HCT116 (cell line): ENCODE data around the gene PIM3. TPM values are rescaled to one million over a fixed set of nuclear protein-coding genes. Genes with fewer than 3 reads are reported as not detected.

Source experiments
- ATAC-seq: fragments of 200-7000 bp; cut with Tn5 transposase; 2 replicates; pipeline ENCODE4 v1.9.1; 2020; ENCODE audit warnings: mild to moderate bottlenecking, moderate library complexity
- BruUV-seq: library from RNA; stranded (reverse); fragments of 400-500 nt; replicated peaks from 2 replicates; lab custom pipeline; 2021; lab: Mats Ljungman, UMichigan
- CTCF ChIA-PET: fragments of 300-600 bp; sonication (Branson Sonifier 250); formaldehyde crosslinking; loops from one replicate; lab custom pipeline; 2021; ENCODE audit warnings: antibody characterized with exemption; lab: Charles Lee
- POLR2A ChIA-PET: fragments of 300-600, 350-600 bp; sonication (Branson Sonifier 250); formaldehyde crosslinking; loops from one replicate; lab custom pipeline; 2021; ENCODE audit warnings: antibody characterized with exemption; lab: Charles Lee
- RAD21 ChIA-PET, 2 experiments: fragments of 300-600 bp; sonication (Branson Sonifier 250); formaldehyde crosslinking; loops; one replicate each; lab custom pipeline; 2023; ENCODE audit warnings: low total read pairs in 2 of 2; ENCODE audit not compliant: uncharacterized antibody in 2 of 2, unreplicated experiment in 2 of 2, low non-redundant PET in 1 of 2; lab: Charles Lee
- DNase-seq: peaks from one replicate; pipeline ENCODE4 v3.0.0-alpha.2; 2010; ENCODE audit warnings: low read depth, low spot score
- H2AFZ ChIP-seq: fragments of 200-600 bp; shearing (Covaris generic), sonication (generic); 2 replicates; pipeline ENCODE4 v1.6.1; 2017; ENCODE audit warnings: low read depth, mixed run types, mixed read lengths, antibody characterized with exemption, low read length; ENCODE audit not compliant: poor library complexity, severe bottlenecking
- H3K27ac ChIP-seq: 2 replicates; pipeline ENCODE4 v1.5.1; 2012; ENCODE audit warnings: low read depth, low read length
- H3K27me3 ChIP-seq: fragments of 200-600 bp; sonication (generic); 2 replicates; pipeline ENCODE4 v1.6.1; 2016; ENCODE audit warnings: mixed run types, low read length, mixed read lengths; ENCODE audit not compliant: insufficient read depth
- H3K36me3 ChIP-seq, 2 experiments: fragments of 200-500 bp in 1 of 2; fragments of 200-600 bp in 1 of 2; sonication (Bioruptor generic) in 1 of 2; sonication (generic) in 1 of 2; 2 replicates each; pipeline versions ENCODE4 v1.5.1 to v1.6.1; 2014 to 2016; ENCODE audit warnings: low read length in 2 of 2, inconsistent platforms in 1 of 2, mixed read lengths in 1 of 2, mixed run types in 1 of 2; ENCODE audit not compliant: insufficient read depth in 2 of 2, control insufficient read depth in 1 of 2
- H3K4me1 ChIP-seq, 2 experiments: fragments of 200-600 bp in 1 of 2; sonication (generic) in 1 of 2; 2 replicates each; pipeline versions ENCODE4 v1.5.1 to v1.6.1; 2012 to 2017; ENCODE audit warnings: low read length in 2 of 2, inconsistent platforms in 1 of 2, mild to moderate bottlenecking in 1 of 2, mixed read lengths in 1 of 2, mixed run types in 1 of 2, moderate library complexity in 1 of 2; ENCODE audit not compliant: insufficient read depth in 2 of 2, control insufficient read depth in 1 of 2
- H3K4me2 ChIP-seq: fragments of 200-600 bp; sonication (generic); 2 replicates; pipeline ENCODE4 v1.6.1; 2017; ENCODE audit warnings: mixed run types, low read length, mixed read lengths
- H3K4me3 ChIP-seq, 2 experiments: fragments of 200-600 bp in 1 of 2; sonication (generic) in 1 of 2; replicated peaks in 1 of 2; 2 replicates each; pipeline ENCODE4 v1.5.1; 2011 to 2016; ENCODE audit warnings: low read length in 2 of 2, control low read depth in 1 of 2, low read depth in 1 of 2, mild to moderate bottlenecking in 1 of 2, mixed read lengths in 1 of 2, mixed run types in 1 of 2
- H3K79me2 ChIP-seq: fragments of 200-600 bp; sonication (generic); 2 replicates; pipeline ENCODE4 v1.6.1; 2017; ENCODE audit warnings: mild to moderate bottlenecking, mixed run types, low read length, moderate library complexity, mixed read lengths; ENCODE audit not compliant: insufficient read depth
- H3K9ac ChIP-seq: fragments of 200-600 bp; sonication (generic); 2 replicates; pipeline ENCODE4 v1.6.1; 2016; ENCODE audit warnings: low read length, mixed read lengths
- H3K9me2 ChIP-seq: fragments of 200-600 bp; sonication (generic), shearing (Covaris generic); 2 replicates; pipeline ENCODE4 v1.6.1; 2017; ENCODE audit warnings: mixed run types, mild to moderate bottlenecking, moderate library complexity; ENCODE audit not compliant: insufficient read depth
- H3K9me3 ChIP-seq, 2 experiments: fragments of 200-500 bp in 1 of 2; fragments of 200-600 bp in 1 of 2; sonication (Bioruptor generic) in 1 of 2; sonication (generic) in 1 of 2; 2 replicates each; pipeline ENCODE4 v1.6.1; 2014 to 2017; ENCODE audit warnings: low read length in 2 of 2, mixed read lengths in 2 of 2, inconsistent platforms in 1 of 2, low read depth in 1 of 2, mild to moderate bottlenecking in 1 of 2, mixed run types in 1 of 2, moderate library complexity in 1 of 2; ENCODE audit not compliant: control insufficient read depth in 1 of 2, insufficient read depth in 1 of 2
- H4K20me1 ChIP-seq: fragments of 200-600 bp; sonication (generic), shearing (Covaris generic); 2 replicates; pipeline ENCODE4 v1.6.1; 2017; ENCODE audit warnings: mixed run types, mild to moderate bottlenecking, moderate library complexity; ENCODE audit not compliant: insufficient read depth
- ELF1 ChIP-seq: IDR thresholded peaks from 2 replicates; pipeline ENCODE4 v1.6.1; 2012; ENCODE audit warnings: low read depth, borderline replicate concordance
- FOSL1 ChIP-seq: IDR thresholded peaks from 2 replicates; pipeline ENCODE4 v1.6.1; 2012; ENCODE audit warnings: low read depth
- YY1 ChIP-seq: IDR thresholded peaks from 2 replicates; pipeline ENCODE4 v1.6.1; 2011; ENCODE audit warnings: low read length, low read depth, moderate library complexity, mild to moderate bottlenecking; ENCODE audit not compliant: insufficient replicate concordance; ENCODE audit errors: extremely low read depth
- ZFX ChIP-seq: fragments of 450-650 bp; IDR thresholded peaks from 2 replicates; pipeline ENCODE4 v1.6.1; 2017
- intact Hi-C: fragments of 100-400 bp; cut with micrococcal nuclease; formaldehyde crosslinking; loops from 2 replicates; pipeline ENCODE4 v1.10.0; 2022
- total RNA-seq: library from RNA; stranded (reverse); gene quantifications from one replicate; pipeline ENCODE4 v1.2.1, GENCODE V29; 2021; ENCODE audit not compliant: unreplicated experiment
- TF ChIP-seq, protein P1 (sequence below), 3 experiments: fragments of 200-600 bp in 1 of 3; sonication (generic) in 1 of 3; IDR thresholded peaks in 2 of 3; conservative IDR thresholded peaks in 1 of 3; 2 replicates each; pipeline ENCODE4 v1.5.1; 2012 to 2017; ENCODE audit warnings: low read depth in 2 of 3, low read length in 2 of 3, antibody characterized with exemption in 1 of 3, borderline replicate concordance in 1 of 3, control low read depth in 1 of 3, mild to moderate bottlenecking in 1 of 3, mixed read lengths in 1 of 3, mixed run types in 1 of 3, moderate library complexity in 1 of 3; ENCODE audit not compliant: insufficient read depth in 1 of 3
- TF ChIP-seq, protein P2 (sequence below): IDR thresholded peaks from 2 replicates; pipeline ENCODE4 v1.6.1; 2011; ENCODE audit warnings: mild to moderate bottlenecking, low read length, moderate library complexity; ENCODE audit not compliant: insufficient replicate concordance; ENCODE audit errors: extremely low read depth

PIM3 gene
- total RNA-seq, 1 experiment from 2014 or later: 116 TPM

DNA sequence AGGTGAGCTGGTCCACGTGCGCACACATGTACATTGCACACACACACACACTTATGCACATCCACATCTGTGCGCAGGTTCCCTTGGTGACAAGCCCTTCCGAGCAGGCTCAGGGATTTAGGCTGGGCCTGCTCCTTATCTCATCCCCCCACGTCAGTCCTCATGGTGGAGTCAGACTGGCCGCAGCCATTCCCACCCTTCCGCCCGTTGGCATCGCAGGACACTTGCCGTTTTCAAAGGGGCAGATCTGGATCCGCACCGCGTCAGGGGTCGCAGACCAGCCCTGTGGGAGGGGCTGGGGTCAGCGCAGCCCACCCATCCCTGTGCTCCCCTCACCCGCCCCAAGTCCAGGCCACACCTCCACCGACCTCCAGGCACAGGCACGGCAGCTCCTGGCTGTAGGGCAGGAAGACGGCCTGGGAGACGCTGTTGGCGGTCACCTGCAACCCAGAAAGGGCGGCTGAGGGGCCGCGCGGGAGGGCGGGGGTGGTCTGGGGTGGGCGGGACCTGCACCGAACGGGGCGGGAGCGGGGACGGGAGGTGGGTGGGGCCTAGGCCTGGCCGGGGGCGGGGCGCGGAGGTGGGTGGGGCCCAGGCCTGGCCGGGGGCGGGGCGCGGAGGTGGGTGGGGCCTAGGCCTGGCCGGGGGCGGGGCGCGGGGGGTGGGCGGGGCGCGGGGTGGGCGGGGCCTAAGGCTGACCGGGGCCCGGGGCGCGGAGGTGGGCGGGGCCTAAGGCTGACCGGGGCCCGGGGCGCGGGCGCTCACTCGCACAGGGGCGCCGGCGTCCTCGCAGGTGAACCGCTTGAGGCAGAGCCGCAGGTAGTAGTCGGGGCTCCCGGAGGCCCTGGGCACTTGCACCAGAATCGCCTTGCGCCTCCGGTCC lies 38.7 kb downstream of the PIM3 start:
- ATAC-seq (peak; percentile 71), DNase-seq (no peak)
- peaks cover 0 to 7% of the 10 kb centered on the region in 2 experiments; a peak in 1 of 4 replicates for H3K4me1 ChIP-seq
- no peak overlapping the region for H3K9ac ChIP-seq
- TF ChIP-seq, protein P1, sequence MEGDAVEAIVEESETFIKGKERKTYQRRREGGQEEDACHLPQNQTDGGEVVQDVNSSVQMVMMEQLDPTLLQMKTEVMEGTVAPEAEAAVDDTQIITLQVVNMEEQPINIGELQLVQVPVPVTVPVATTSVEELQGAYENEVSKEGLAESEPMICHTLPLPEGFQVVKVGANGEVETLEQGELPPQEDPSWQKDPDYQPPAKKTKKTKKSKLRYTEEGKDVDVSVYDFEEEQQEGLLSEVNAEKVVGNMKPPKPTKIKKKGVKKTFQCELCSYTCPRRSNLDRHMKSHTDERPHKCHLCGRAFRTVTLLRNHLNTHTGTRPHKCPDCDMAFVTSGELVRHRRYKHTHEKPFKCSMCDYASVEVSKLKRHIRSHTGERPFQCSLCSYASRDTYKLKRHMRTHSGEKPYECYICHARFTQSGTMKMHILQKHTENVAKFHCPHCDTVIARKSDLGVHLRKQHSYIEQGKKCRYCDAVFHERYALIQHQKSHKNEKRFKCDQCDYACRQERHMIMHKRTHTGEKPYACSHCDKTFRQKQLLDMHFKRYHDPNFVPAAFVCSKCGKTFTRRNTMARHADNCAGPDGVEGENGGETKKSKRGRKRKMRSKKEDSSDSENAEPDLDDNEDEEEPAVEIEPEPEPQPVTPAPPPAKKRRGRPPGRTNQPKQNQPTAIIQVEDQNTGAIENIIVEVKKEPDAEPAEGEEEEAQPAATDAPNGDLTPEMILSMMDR (IDR thresholded peaks at IDR 0.05 in 2 of 3, conservative IDR thresholded peaks at IDR 0.05 in 1 of 3; ENCODE audit: borderline replicate concordance in 1 of 3, insufficient read depth in 1 of 3, low read depth in 2 of 3, low read length in 2 of 3): no peak
- TF ChIP-seq ELF1 (no peak), FOSL1 (no peak), ZFX (no peak), YY1 (no peak)
- TF ChIP-seq, protein P2, sequence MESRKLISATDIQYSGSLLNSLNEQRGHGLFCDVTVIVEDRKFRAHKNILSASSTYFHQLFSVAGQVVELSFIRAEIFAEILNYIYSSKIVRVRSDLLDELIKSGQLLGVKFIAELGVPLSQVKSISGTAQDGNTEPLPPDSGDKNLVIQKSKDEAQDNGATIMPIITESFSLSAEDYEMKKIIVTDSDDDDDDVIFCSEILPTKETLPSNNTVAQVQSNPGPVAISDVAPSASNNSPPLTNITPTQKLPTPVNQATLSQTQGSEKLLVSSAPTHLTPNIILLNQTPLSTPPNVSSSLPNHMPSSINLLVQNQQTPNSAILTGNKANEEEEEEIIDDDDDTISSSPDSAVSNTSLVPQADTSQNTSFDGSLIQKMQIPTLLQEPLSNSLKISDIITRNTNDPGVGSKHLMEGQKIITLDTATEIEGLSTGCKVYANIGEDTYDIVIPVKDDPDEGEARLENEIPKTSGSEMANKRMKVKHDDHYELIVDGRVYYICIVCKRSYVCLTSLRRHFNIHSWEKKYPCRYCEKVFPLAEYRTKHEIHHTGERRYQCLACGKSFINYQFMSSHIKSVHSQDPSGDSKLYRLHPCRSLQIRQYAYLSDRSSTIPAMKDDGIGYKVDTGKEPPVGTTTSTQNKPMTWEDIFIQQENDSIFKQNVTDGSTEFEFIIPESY: no peak
- no peaks in the 10 kb centered on the region for H3K79me2 ChIP-seq
- intact Hi-C loops: no loop called here
- no peaks in the 10 kb centered on the region for H3K27me3 ChIP-seq
- POLR2A ChIA-PET: no interaction called here
- H3K4me2 ChIP-seq: no peak overlapping the region
- no peaks in the 10 kb centered on the region for H3K36me3 ChIP-seq
- no TSS peak for BruUV-seq
- no peaks in the 10 kb centered on the region for H3K9me2 ChIP-seq
- no peak overlapping the region for H3K27ac ChIP-seq
- H3K9me3 ChIP-seq: no peaks in the 10 kb centered on the region
- no peak overlapping the region for H3K4me3 ChIP-seq
- CTCF ChIA-PET: no interaction called here
- H2AFZ ChIP-seq: no peak overlapping the region
- H4K20me1 ChIP-seq: no peaks in the 10 kb centered on the region
- RAD21 ChIA-PET: no interaction called here
